H1 (cell line): ENCODE results near the gene CC2D2A. TPM values are rescaled to one million over a fixed set of nuclear protein-coding genes. Genes with fewer than 3 reads are reported as not detected.

Experiments used
- CTCF ChIA-PET: fragments of 300-600 bp; sonication (Branson Sonifier 250); formaldehyde crosslinking; loops from one replicate; lab custom pipeline; 2021; ENCODE audit not compliant: partially characterized antibody; lab: Charles Lee
- POLR2A ChIA-PET: fragments of 300-600 bp; sonication (Branson Sonifier 250); formaldehyde crosslinking; loops from one replicate; lab custom pipeline; 2021; ENCODE audit warnings: inconsistent platforms; ENCODE audit not compliant: partially characterized antibody; lab: Charles Lee
- DNase-seq, 2 experiments: peaks; one replicate each; pipeline versions ENCODE4 v3.0.0 to v3.0.0-alpha.2; 2010 to 2022; ENCODE audit warnings: low spot score in 2 of 2, low read depth in 1 of 2, mixed read lengths in 1 of 2
- FAIRE-seq: peaks from 2 replicates; lab custom pipeline; 2011; peaks lifted over from hg19 to GRCh38; lab: Jason Lieb, UNC
- H2AFZ ChIP-seq: 2 replicates; pipeline ENCODE4 v1.8.1; 2012; ENCODE audit warnings: low read length, inconsistent platforms
- H2AK5ac ChIP-seq: 2 replicates; pipeline ENCODE4 v1.6.1; 2013; ENCODE audit warnings: low read depth, low read length
- H2BK120ac ChIP-seq: replicated peaks from 2 replicates; pipeline ENCODE3; 2013; ENCODE audit warnings: low read depth, low read length, inconsistent platforms
- H2BK12ac ChIP-seq: 2 replicates; pipeline ENCODE4 v1.6.1; 2013; ENCODE audit warnings: low read depth, low read length
- H2BK15ac ChIP-seq: 2 replicates; pipeline ENCODE4 v1.6.1; 2013; ENCODE audit warnings: low read length
- H2BK20ac ChIP-seq: 2 replicates; pipeline ENCODE4 v1.6.1; 2013; ENCODE audit warnings: low read length
- H2BK5ac ChIP-seq: 2 replicates; pipeline ENCODE4 v1.6.1; 2013; ENCODE audit warnings: low read depth, low read length
- H3K14ac ChIP-seq: 2 replicates; pipeline ENCODE4 v1.6.1; 2013; ENCODE audit warnings: inconsistent platforms; ENCODE audit not compliant: insufficient read length
- H3K18ac ChIP-seq: 2 replicates; pipeline ENCODE4 v1.6.1; 2013; ENCODE audit warnings: low read length; ENCODE audit errors: extremely low read depth
- H3K23ac ChIP-seq: 2 replicates; pipeline ENCODE4 v1.6.1; 2013; ENCODE audit warnings: inconsistent platforms; ENCODE audit not compliant: insufficient read length
- H3K23me2 ChIP-seq: 2 replicates; pipeline ENCODE4 v1.6.1; 2013; ENCODE audit warnings: low read depth, low read length
- H3K27ac ChIP-seq: 2 replicates; pipeline ENCODE4 v1.6.1; 2011; ENCODE audit warnings: low read depth, low read length, inconsistent platforms
- H3K27me3 ChIP-seq, 4 experiments: replicated peaks in 1 of 4; 1 replicate in 1 of 4; 2 replicates in 3 of 4; pipeline versions ENCODE4 v1.6.1 to v1.8.1; 2011 to 2013; ENCODE audit warnings: low read length in 3 of 4, mild to moderate bottlenecking in 3 of 4, inconsistent platforms in 2 of 4, mixed read lengths in 2 of 4, moderate library complexity in 1 of 4; ENCODE audit not compliant: control insufficient read depth in 3 of 4, insufficient read depth in 3 of 4; ENCODE audit errors: extremely low read depth in 1 of 4
- H3K36me3 ChIP-seq, 4 experiments: 2 replicates each; pipeline versions ENCODE4 v1.6.1 to v1.8.1; 2011 to 2013; ENCODE audit warnings: mild to moderate bottlenecking in 4 of 4, low read length in 3 of 4, moderate library complexity in 2 of 4, control low read depth in 1 of 4, inconsistent platforms in 1 of 4; ENCODE audit not compliant: insufficient read depth in 4 of 4, control insufficient read depth in 2 of 4
- H3K4ac ChIP-seq: replicated peaks from 2 replicates; pipeline ENCODE3; 2013; ENCODE audit warnings: low read length, low read depth, mixed read lengths, inconsistent platforms; ENCODE audit not compliant: insufficient read length
- H3K4me1 ChIP-seq, 4 experiments: replicated peaks in 1 of 4; 1 replicate in 1 of 4; 2 replicates in 3 of 4; pipeline versions ENCODE4 v1.6.1 to v1.8.1; 2011 to 2013; ENCODE audit warnings: low read length in 3 of 4, inconsistent platforms in 2 of 4, mixed read lengths in 1 of 4; ENCODE audit not compliant: insufficient read depth in 4 of 4, control insufficient read depth in 3 of 4
- H3K4me2 ChIP-seq, 2 experiments: 2 replicates each; pipeline versions ENCODE4 v1.6.1 to v1.8.1; 2011 to 2013; ENCODE audit warnings: low read depth in 2 of 2, low read length in 2 of 2, control low read depth in 1 of 2, inconsistent platforms in 1 of 2, mild to moderate bottlenecking in 1 of 2; ENCODE audit not compliant: insufficient read depth in 1 of 2
- H3K4me3 ChIP-seq, 4 experiments: fragments of 200-600, 300-600 bp in 1 of 4; sonication (generic), shearing (Covaris generic), sonication (Bioruptor Twin) in 1 of 4; 2 replicates each; pipeline versions ENCODE4 v1.5.1 to v1.8.1; 2011 to 2016; ENCODE audit warnings: low read length in 4 of 4, low read depth in 3 of 4, control low read depth in 2 of 4, inconsistent platforms in 2 of 4, mild to moderate bottlenecking in 2 of 4, mixed read lengths in 1 of 4, moderate library complexity in 1 of 4; ENCODE audit not compliant: insufficient read depth in 2 of 4; ENCODE audit errors: extremely low read depth in 1 of 4
- H3K56ac ChIP-seq: replicated peaks from 2 replicates; pipeline ENCODE3; 2013; ENCODE audit warnings: low read depth, mild to moderate bottlenecking, mixed read lengths, low read length, inconsistent platforms; ENCODE audit not compliant: insufficient read length
- H3K79me1 ChIP-seq: 2 replicates; pipeline ENCODE4 v1.6.1; 2013; ENCODE audit warnings: low read depth, low read length, control low read depth
- H3K79me2 ChIP-seq, 2 experiments: 2 replicates each; pipeline versions ENCODE4 v1.6.1 to v1.8.1; 2012 to 2013; ENCODE audit warnings: low read length in 2 of 2, mild to moderate bottlenecking in 2 of 2, inconsistent platforms in 1 of 2; ENCODE audit not compliant: insufficient read depth in 2 of 2, control insufficient read depth in 1 of 2
- H3K9ac ChIP-seq, 4 experiments: replicated peaks in 1 of 4; 1 replicate in 1 of 4; 2 replicates in 3 of 4; pipeline versions ENCODE4 v1.6.1 to v1.8.1; 2011 to 2013; ENCODE audit warnings: low read depth in 3 of 4, low read length in 3 of 4, control low read depth in 2 of 4, mild to moderate bottlenecking in 2 of 4, moderate library complexity in 2 of 4, inconsistent platforms in 1 of 4; ENCODE audit errors: extremely low read depth in 1 of 4
- H3K9me3 ChIP-seq, 2 experiments: 2 replicates each; pipeline versions ENCODE4 v1.6.1 to v1.8.1; 2012 to 2013; ENCODE audit warnings: mild to moderate bottlenecking in 2 of 2, moderate library complexity in 2 of 2, control low read depth in 1 of 2, inconsistent platforms in 1 of 2, low read depth in 1 of 2, low read length in 1 of 2, mixed read lengths in 1 of 2; ENCODE audit not compliant: insufficient read depth in 2 of 2
- H4K20me1 ChIP-seq, 2 experiments: replicated peaks in 1 of 2; 2 replicates each; pipeline versions ENCODE3 to v1.8.1; 2011 to 2013; ENCODE audit warnings: inconsistent platforms in 2 of 2, low read length in 2 of 2, mild to moderate bottlenecking in 1 of 2; ENCODE audit not compliant: insufficient read depth in 2 of 2, control insufficient read depth in 1 of 2
- H4K5ac ChIP-seq: 2 replicates; pipeline ENCODE4 v1.6.1; 2013; ENCODE audit warnings: low read length, low read depth, mixed read lengths, inconsistent platforms; ENCODE audit not compliant: insufficient read length
- H4K8ac ChIP-seq: 2 replicates; pipeline ENCODE4 v1.8.0; 2013; ENCODE audit warnings: mild to moderate bottlenecking, moderate library complexity, low read length, inconsistent platforms; ENCODE audit not compliant: insufficient read depth; ENCODE audit errors: extremely low read depth
- H4K91ac ChIP-seq: replicated peaks from 2 replicates; pipeline ENCODE3; 2013; ENCODE audit warnings: low read length, mixed read lengths, inconsistent platforms; ENCODE audit not compliant: insufficient read length
- BACH1 ChIP-seq: IDR thresholded peaks from 2 replicates; pipeline ENCODE4 v1.6.1; 2012; ENCODE audit warnings: low read length, improper control_type of control experiment
- CHD1 ChIP-seq: IDR thresholded peaks from 2 replicates; pipeline ENCODE4 v1.6.1; 2012; ENCODE audit warnings: low read depth, low read length, improper control_type of control experiment
- CTBP2 ChIP-seq: IDR thresholded peaks from 2 replicates; pipeline ENCODE4 v1.7.0; 2011; ENCODE audit warnings: borderline replicate concordance, mild to moderate bottlenecking, moderate library complexity, mixed read lengths, low read length; ENCODE audit not compliant: insufficient read depth, insufficient read length
- EZH2 ChIP-seq: fragments of 200-600 bp; sonication (generic); IDR thresholded peaks from 2 replicates; pipeline ENCODE4 v1.7.1; 2012; ENCODE audit warnings: low read depth, mild to moderate bottlenecking, moderate library complexity, low read length, inconsistent platforms; ENCODE audit not compliant: severe bottlenecking
- GABPA ChIP-seq: IDR thresholded peaks from 2 replicates; pipeline ENCODE4 v1.6.1; 2011; ENCODE audit warnings: mild to moderate bottlenecking, low read length, moderate library complexity, borderline replicate concordance; ENCODE audit not compliant: insufficient read depth
- HDAC2 ChIP-seq, 2 experiments: fragments of 300-600 bp in 1 of 2; sonication (generic) in 1 of 2; IDR thresholded peaks; 2 replicates each; pipeline ENCODE4 v1.6.1; 2011 to 2012; ENCODE audit warnings: low read depth in 2 of 2, low read length in 2 of 2, mild to moderate bottlenecking in 2 of 2, moderate library complexity in 2 of 2, borderline replicate concordance in 1 of 2, inconsistent platforms in 1 of 2
- HDAC6 ChIP-seq: IDR thresholded peaks from one replicate; pipeline ENCODE4 v1.7.1; 2012; ENCODE audit warnings: low read depth, mild to moderate bottlenecking, inconsistent platforms, low read length, moderate library complexity
- NRF1 ChIP-seq: IDR thresholded peaks from 2 replicates; pipeline ENCODE4 v1.6.1; 2011; ENCODE audit warnings: mild to moderate bottlenecking, low read depth, low read length, improper control_type of control experiment
- POLR2AphosphoS5 ChIP-seq: IDR thresholded peaks from 2 replicates; pipeline ENCODE4 v1.6.1; 2011; ENCODE audit warnings: low read depth, low read length
- POU5F1 ChIP-seq: IDR thresholded peaks from 2 replicates; pipeline ENCODE4 v1.6.1; 2011; ENCODE audit warnings: low read depth, mild to moderate bottlenecking, low read length, moderate library complexity
- RFX5 ChIP-seq: IDR thresholded peaks from 2 replicates; pipeline ENCODE4 v1.6.1; 2011; ENCODE audit warnings: low read depth, low read length, improper control_type of control experiment, borderline replicate concordance
- RXRA ChIP-seq: IDR thresholded peaks from 2 replicates; pipeline ENCODE4 v1.6.1; 2011; ENCODE audit warnings: low read depth, mild to moderate bottlenecking, low read length, moderate library complexity; ENCODE audit not compliant: insufficient read depth
- SP4 ChIP-seq: IDR thresholded peaks from 2 replicates; pipeline ENCODE4 v1.6.1; 2012; ENCODE audit warnings: low read length, inconsistent platforms
- TBP ChIP-seq: IDR thresholded peaks from 2 replicates; pipeline ENCODE4 v1.6.1; 2011; ENCODE audit warnings: low read depth, low read length, improper control_type of control experiment
- ZNF274 ChIP-seq: IDR thresholded peaks from 2 replicates; pipeline ENCODE4 v1.7.0; 2012; ENCODE audit warnings: low read length, borderline replicate concordance; ENCODE audit errors: extremely low read depth
- WGBS, 2 experiments: shearing (Covaris generic) in 1 of 2; methylation state at CpG; one replicate each; pipeline versions ENCODE4 v1.1.6 to v1.1.7; 2013 to 2015; ENCODE audit warnings: low lambda C conversion rate in 2 of 2, mixed read lengths in 2 of 2, inconsistent platforms in 1 of 2, low coverage in 1 of 2, missing lambda C conversion rate in 1 of 2; ENCODE audit not compliant: insufficient replicate concordance in 2 of 2, insufficient coverage in 1 of 2, insufficient read length in 1 of 2; ENCODE audit errors: extremely low coverage in 1 of 2, missing lambda C conversion rate in 1 of 2; 5-methylcytosine and 5-hydroxymethylcytosine counted together
- polyA plus RNA-seq, 7 experiments: library from polyadenylated mRNA; depleted of rRNA in 3 of 7; stranded (reverse) in 5 of 7; unstranded in 2 of 7; fragments of >200 nt in 5 of 7; fragments of 200-250 nt in 2 of 7; gene quantifications; 1 replicate in 5 of 7; 2 replicates in 1 of 7; 4 replicates in 1 of 7; pipeline versions ENCODE4 v1.2.1 to v1.2.3, GENCODE V29; 2011 to 2013; ENCODE audit warnings: missing spikeins in 2 of 7, mixed read lengths in 2 of 7
- total RNA-seq: library from RNA; stranded (reverse); fragmentation: NEBNext Ultra II Directional; extraction: Animal tissue kit (Norgen Biotek cat#: 25700); gene quantifications from 2 replicates; pipeline ENCODE4 v1.2.1, GENCODE V29; 2021

CC2D2A gene
- total and polyA plus RNA-seq, 2 of the 8 experiments (the other 6 are each of a cell fraction or from before 2014, with no cell fraction given), result 11.0 to 12.2 TPM

GRCh38 chr4:15648600-15648999, 178.9 kb downstream of the CC2D2A start:
- Histone ChIP-seq H3K36me3 (no peaks in the 10 kb centered on the region), H2BK12ac (no peak overlapping the region), H4K5ac (no peak overlapping the region), H3K4me2 (no peak overlapping the region), H3K4me1 (peaks cover 0 to 5% (median 0%) of the 10 kb centered on the region in 4 experiments; a peak in 1 of 7 replicates), H2BK5ac (no peak overlapping the region), H3K4me3 (no peak overlapping the region), H4K91ac (no peak overlapping the region), H2BK20ac (no peak overlapping the region), H3K27me3 (no peaks in the 10 kb centered on the region), H3K9ac (no peak overlapping the region), H3K23ac (no peak overlapping the region), H3K9me3 (no peaks in the 10 kb centered on the region), H4K20me1 (peaks cover 0 to 2% of the 10 kb centered on the region in 2 experiments), H3K18ac (no peak overlapping the region), H3K27ac (no peak overlapping the region), H2BK15ac (no peak overlapping the region), H3K79me2 (peaks cover 6 to 93% of the 10 kb centered on the region in 2 experiments; a peak in 3 of 4 replicates), H3K14ac (no peak overlapping the region), H3K23me2 (no peaks in the 10 kb centered on the region), H3K79me1 (no peaks in the 10 kb centered on the region; the same call in 1 of the 2 replicates), H2AK5ac (no peak overlapping the region), H2AFZ (no peak overlapping the region), H3K56ac (no peak overlapping the region), H3K4ac (no peak overlapping the region), H4K8ac (no peak overlapping the region), H2BK120ac (no peak overlapping the region)
- FAIRE-seq (no peak), DNase-seq (no peak)
- CTCF ChIA-PET, result interaction anchor here (1.0 to 1.8 kb wide), 4 partner anchors 12 to 169 kb away, joined by 3 to 9 read pairs (median 6); no protein-coding TSS in a partner anchor
- POLR2A ChIA-PET, result no interaction called here
- 89% methylated on average over 2 of the region's 2 CpGs; no CpG with 5 or more reads in 1 of the 2 experiments for WGBS, 2 experiments
- TF ChIP-seq GABPA, result no peak
- no peak for TF ChIP-seq RFX5
- TF ChIP-seq CHD1, result no peak
- no peak for TF ChIP-seq RXRA
- no peak for TF ChIP-seq BACH1
- TF ChIP-seq HDAC2 (IDR thresholded peaks at IDR 0.05; ENCODE audit: borderline replicate concordance in 1 of 2, low read depth in 2 of 2, low read length in 2 of 2), result no peak
- TF ChIP-seq CTBP2, result no peak
- no peak for TF ChIP-seq EZH2
- TF ChIP-seq POU5F1, result no peak
- TF ChIP-seq HDAC6, result no peak
- no peak for TF ChIP-seq ZNF274
- no peak for TF ChIP-seq TBP
- no peak for TF ChIP-seq NRF1
- no peak for TF ChIP-seq SP4
- no peak for TF ChIP-seq POLR2AphosphoS5
